ENCODE measurements around the gene FLNB.
A peak's percentile ranks its signal among the peaks of the same experiment; 100 is the strongest.
"Not testable (repeated sequence)": the region's sequence is repeated elsewhere in the genome, so short reads cannot be mapped to it uniquely, and the experiment has no call there.

FLNB gene

GRCh38 chr3:58034738-58035523 is 26.7 kb downstream of the FLNB start:
- DNase-seq: peak in 2 of 5 experiments; percentile 79 to 92

- DNase-seq: no peak
Measured at GRCh38 chr3:58035524-58036255, 27.5 kb downstream of the FLNB start.

- DNase-seq: no peak
Measured at GRCh38 chr3:58036293-58037032, 28.2 kb downstream of the FLNB start.

- DNase-seq: peak in 1 of 5 experiments; percentile 42
Measured at GRCh38 chr3:58037141-58037910, 29.1 kb downstream of the FLNB start.

GRCh38 chr3:58038675-58039292 is 30.6 kb downstream of the FLNB start:
- DNase-seq: no peak

GRCh38 chr3:58039601-58040000 is 31.4 kb downstream of the FLNB start:
- DNase-seq: no peak

- DNase-seq: no peak
Measured at GRCh38 chr3:58041182-58041825, 33.1 kb downstream of the FLNB start.

GRCh38 chr3:58041826-58042324 is 33.7 kb downstream of the FLNB start:
- DNase-seq: peak in 2 of 5 experiments; percentile 24 to 69

GRCh38 chr3:58042947-58043707 is 34.9 kb downstream of the FLNB start:
- no peak for DNase-seq

GRCh38 chr3:58043933-58044332 is 35.7 kb downstream of the FLNB start:
- DNase-seq: no peak

GRCh38 chr3:58044691-58045483 is 36.7 kb downstream of the FLNB start:
- no peak for DNase-seq

GRCh38 chr3:58047826-58048225 is 39.6 kb downstream of the FLNB start:
- DNase-seq: no peak

- no peak for DNase-seq
Measured at GRCh38 chr3:58048301-58048700, 40.1 kb downstream of the FLNB start.

GRCh38 chr3:58049143-58049785 is 41.0 kb downstream of the FLNB start:
- no peak for DNase-seq

GRCh38 chr3:58051196-58051595 is 43.0 kb downstream of the FLNB start:
- DNase-seq: no peak

- DNase-seq: not testable (repeated sequence)
Measured at GRCh38 chr3:58051658-58052261, 43.5 kb downstream of the FLNB start.

GRCh38 chr3:58052373-58053273 is 44.4 kb downstream of the FLNB start:
- DNase-seq: peak in 1 of 5 experiments; percentile 40

- DNase-seq: no peak
Measured at GRCh38 chr3:58054652-58055051, 46.4 kb downstream of the FLNB start.
